Measurements from ENCODE around the gene MAN2A1. TPM values are rescaled to one million over a fixed set of nuclear protein-coding genes. Genes with fewer than 3 reads are reported as not detected.

MAN2A1 gene
- total RNA-seq, 1 donor from 2014 or later, result 25.5 TPM

- no peak overlapping the region for H3K27ac Mint-ChIP-seq (ENCODE audit: unreplicated experiment)
- no peak for DNase-seq (ENCODE audit: low read depth, low spot score)
Measured at GRCh38 chr5:109767997-109768396, 78.3 kb downstream of the MAN2A1 start.

GRCh38 chr5:109769597-109770291 is 80.0 kb downstream of the MAN2A1 start:
- H3K27me3 Mint-ChIP-seq (ENCODE audit: low read depth), result no peaks in the 10 kb centered on the region
- H3K9me3 Mint-ChIP-seq, result no peaks in the 10 kb centered on the region
- H3K36me3 Mint-ChIP-seq (ENCODE audit: low read depth), result peaks cover 4% of the 10 kb centered on the region
- H3K27ac Mint-ChIP-seq (ENCODE audit: unreplicated experiment), result no peak overlapping the region
- TF ChIP-seq, protein P1, sequence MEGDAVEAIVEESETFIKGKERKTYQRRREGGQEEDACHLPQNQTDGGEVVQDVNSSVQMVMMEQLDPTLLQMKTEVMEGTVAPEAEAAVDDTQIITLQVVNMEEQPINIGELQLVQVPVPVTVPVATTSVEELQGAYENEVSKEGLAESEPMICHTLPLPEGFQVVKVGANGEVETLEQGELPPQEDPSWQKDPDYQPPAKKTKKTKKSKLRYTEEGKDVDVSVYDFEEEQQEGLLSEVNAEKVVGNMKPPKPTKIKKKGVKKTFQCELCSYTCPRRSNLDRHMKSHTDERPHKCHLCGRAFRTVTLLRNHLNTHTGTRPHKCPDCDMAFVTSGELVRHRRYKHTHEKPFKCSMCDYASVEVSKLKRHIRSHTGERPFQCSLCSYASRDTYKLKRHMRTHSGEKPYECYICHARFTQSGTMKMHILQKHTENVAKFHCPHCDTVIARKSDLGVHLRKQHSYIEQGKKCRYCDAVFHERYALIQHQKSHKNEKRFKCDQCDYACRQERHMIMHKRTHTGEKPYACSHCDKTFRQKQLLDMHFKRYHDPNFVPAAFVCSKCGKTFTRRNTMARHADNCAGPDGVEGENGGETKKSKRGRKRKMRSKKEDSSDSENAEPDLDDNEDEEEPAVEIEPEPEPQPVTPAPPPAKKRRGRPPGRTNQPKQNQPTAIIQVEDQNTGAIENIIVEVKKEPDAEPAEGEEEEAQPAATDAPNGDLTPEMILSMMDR (conservative IDR thresholded peaks at IDR 0.05), result no peak
- no peak overlapping the region for H3K4me3 Mint-ChIP-seq
- DNase-seq (ENCODE audit: low read depth, low spot score), result no peak
- H3K4me1 Mint-ChIP-seq, result no peaks in the 10 kb centered on the region

More at GRCh38 chr5:109767997-109768396, 78.3 kb downstream of the MAN2A1 start:
- no peaks in the 10 kb centered on the region for H3K4me1 Mint-ChIP-seq
- no peak overlapping the region for H3K4me3 Mint-ChIP-seq
- H3K27me3 Mint-ChIP-seq (ENCODE audit: low read depth), result no peaks in the 10 kb centered on the region
- H3K36me3 Mint-ChIP-seq (ENCODE audit: low read depth), result peaks cover 6% of the 10 kb centered on the region
- no peaks in the 10 kb centered on the region for H3K9me3 Mint-ChIP-seq
- TF ChIP-seq, protein P1 (conservative IDR thresholded peaks at IDR 0.05), result no peak

DNA sequence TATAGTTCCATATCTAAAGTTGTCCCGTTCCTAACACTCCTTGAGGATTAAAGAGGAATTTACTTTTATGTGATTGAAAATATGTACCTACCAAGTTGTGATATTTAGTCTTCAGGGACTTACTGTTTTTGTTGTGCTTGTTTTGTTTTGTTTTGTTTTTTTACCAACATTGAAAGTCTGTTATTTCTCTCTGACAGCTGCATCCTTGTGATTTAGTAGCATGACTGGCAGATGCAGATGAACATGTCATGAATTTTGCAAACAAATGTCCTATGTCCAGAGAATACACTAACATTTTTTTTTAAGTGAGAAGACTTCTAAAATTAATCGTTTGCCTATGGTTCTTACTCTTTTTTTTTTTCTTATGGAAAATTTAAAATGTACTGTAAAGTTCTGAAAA is 85.4 kb downstream of the MAN2A1 start:
- H3K27ac Mint-ChIP-seq (ENCODE audit: unreplicated experiment), result no peak overlapping the region
- no peak overlapping the region for H3K4me3 Mint-ChIP-seq
- TF ChIP-seq, protein P1 (conservative IDR thresholded peaks at IDR 0.05), result no peak
- H3K36me3 Mint-ChIP-seq (ENCODE audit: low read depth), result peaks cover 4% of the 10 kb centered on the region
- H3K4me1 Mint-ChIP-seq, result no peaks in the 10 kb centered on the region
- no peaks in the 10 kb centered on the region for H3K27me3 Mint-ChIP-seq (ENCODE audit: low read depth)
- H3K9me3 Mint-ChIP-seq, result no peaks in the 10 kb centered on the region
- DNase-seq (ENCODE audit: low read depth, low spot score), result no peak

DNA sequence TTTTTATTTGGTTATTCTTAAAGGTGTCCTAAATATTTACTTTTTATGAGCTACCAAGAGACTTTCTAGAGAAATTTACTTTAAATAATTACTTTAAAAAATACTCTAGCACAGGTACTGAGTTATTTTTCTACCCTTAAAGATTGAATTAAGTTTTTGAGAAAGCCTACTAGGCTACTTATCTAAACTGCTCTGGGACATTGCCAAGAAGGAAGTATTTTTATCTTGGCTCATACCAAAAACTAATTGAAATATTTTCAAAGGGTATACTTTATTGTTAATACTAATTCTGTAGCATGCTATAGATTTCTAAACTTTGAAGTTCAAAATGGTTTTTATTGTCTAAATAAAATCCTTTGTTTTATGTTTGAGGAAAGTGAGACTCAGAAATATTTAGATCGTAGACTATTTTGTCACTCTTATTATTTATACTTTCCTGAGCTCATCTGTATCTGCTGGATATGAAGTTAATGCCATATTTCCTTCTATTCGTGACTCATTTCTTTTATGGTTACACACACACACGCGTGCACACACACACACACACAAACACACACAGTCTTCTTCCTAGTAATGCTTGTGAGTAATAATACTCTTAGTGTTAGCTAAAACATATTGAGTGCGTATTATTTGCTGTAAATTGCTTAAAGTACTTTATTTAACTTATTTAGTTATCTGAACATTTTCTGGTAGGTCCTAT is 89.5 kb downstream of the MAN2A1 start:
- H3K27me3 Mint-ChIP-seq (ENCODE audit: low read depth), result no peaks in the 10 kb centered on the region
- DNase-seq (ENCODE audit: low read depth, low spot score), result no peak
- H3K27ac Mint-ChIP-seq (ENCODE audit: unreplicated experiment), result no peak overlapping the region
- TF ChIP-seq, protein P1 (conservative IDR thresholded peaks at IDR 0.05), result no peak
- no peaks in the 10 kb centered on the region for H3K9me3 Mint-ChIP-seq
- H3K4me1 Mint-ChIP-seq, result no peaks in the 10 kb centered on the region
- H3K4me3 Mint-ChIP-seq, result no peak overlapping the region
- peaks cover 8% of the 10 kb centered on the region for H3K36me3 Mint-ChIP-seq (ENCODE audit: low read depth)

GRCh38 chr5:109784687-109785086 is 95.0 kb downstream of the MAN2A1 start:
- H3K4me3 Mint-ChIP-seq, result no peak overlapping the region
- H3K27ac Mint-ChIP-seq (ENCODE audit: unreplicated experiment), result no peak overlapping the region
- H3K36me3 Mint-ChIP-seq (ENCODE audit: low read depth), result peaks cover 20% of the 10 kb centered on the region
- H3K27me3 Mint-ChIP-seq (ENCODE audit: low read depth), result no peaks in the 10 kb centered on the region
- DNase-seq (ENCODE audit: low read depth, low spot score), result no peak
- TF ChIP-seq, protein P1 (conservative IDR thresholded peaks at IDR 0.05), result no peak
- peaks cover 2% of the 10 kb centered on the region for H3K9me3 Mint-ChIP-seq
- H3K4me1 Mint-ChIP-seq, result no peaks in the 10 kb centered on the region
